NCI-H2107 treated with DMSO at 0.1 percent for 48 hours (cell line): ENCODE results near the gene FANCC.

Source experiments
- DNase-seq: peaks from one replicate; lab custom pipeline; 2025; ENCODE audit not compliant: unreplicated experiment; lab: John Stamatoyannopoulos, UW

The FANCC gene

DNA sequence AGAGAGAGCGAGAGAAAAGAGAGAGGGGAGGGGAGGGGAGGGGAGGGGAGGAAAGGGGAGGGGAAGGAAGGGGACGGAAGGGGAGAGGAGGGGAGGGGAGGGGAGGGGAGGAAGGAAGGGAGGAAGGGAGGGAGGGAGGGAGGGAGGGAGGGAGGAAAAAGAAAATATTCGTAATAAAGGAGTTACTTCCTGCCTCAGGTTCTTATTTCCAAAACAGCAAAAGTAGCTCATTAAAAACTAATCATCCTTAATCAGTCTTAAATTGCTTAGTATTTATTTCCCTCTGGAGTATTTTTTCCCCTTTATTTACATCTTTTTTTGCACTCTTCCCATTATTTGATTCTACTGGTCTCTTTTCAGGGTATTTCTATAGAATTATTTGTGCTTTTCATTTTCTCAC, 162.3 kb downstream of the FANCC start:
- no peak for DNase-seq

DNA sequence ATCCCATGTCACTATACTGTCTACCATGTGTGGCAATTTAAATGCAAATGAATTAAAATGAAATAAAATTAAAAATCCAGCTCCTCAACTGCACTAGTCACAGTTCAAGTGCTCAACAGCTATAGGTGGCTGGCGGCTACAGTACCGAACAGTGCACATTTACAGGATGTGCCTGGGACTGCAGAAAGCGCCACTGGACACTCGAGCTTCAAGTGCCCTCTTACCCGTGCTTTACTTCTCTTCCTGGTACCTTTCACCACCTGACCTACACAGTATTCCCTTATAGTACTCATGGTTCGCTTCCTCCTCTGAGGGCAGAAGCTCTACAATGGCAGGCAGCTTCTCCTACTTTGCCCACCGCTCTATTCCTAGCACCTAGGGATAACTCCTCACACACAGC, 166.6 kb downstream of the FANCC start:
- DNase-seq, result peak; percentile 68

DNA sequence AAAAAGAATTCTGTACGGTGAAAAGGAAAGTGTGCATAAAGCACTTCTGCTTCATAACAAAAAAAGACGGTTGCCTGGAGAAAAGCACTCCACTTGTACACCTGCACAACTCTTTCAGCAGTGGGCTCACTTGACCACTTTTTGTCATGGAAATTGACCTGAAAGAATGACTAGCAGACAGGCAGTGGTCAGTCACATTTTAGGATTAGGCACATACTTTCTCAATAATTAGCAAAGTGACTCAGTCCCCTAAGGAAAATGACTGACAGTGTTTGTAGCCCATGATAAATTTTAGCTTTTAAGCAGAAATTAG, 169.3 kb downstream of the FANCC start:
- DNase-seq, result peak; percentile 41

DNA sequence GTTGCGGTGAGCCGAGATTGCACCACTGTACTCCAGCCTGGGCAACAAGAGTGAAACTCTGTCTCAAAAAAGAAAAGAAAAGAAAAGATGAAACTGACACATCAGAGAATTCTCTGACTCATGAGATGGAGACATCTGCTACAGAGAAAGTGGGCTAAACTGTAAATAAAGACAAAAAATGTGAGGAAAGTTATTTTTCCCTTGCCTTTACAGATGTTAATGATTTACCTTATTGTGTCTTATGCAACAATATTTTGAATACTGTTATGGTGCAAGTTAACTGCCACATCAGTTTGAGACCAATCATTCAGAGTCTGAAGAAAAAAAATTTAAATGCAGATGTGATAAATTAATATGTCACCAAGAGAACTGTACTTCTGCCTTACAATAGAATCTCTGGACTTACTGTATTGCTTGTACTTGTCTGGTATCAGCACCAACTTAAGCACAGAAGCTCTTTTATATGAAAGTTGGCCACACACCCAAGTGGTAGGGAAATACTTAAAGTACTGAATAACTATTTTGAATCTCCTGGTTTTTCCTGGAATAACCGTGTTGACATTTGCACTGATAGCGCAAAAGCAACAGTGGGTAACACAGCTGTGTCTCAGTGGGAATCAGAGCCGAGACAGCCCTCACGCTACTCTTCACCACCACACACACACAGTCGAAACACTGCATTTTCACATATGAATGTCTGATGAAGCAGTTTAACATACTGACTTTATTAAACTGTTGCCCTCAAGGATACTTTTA, 169.9 kb downstream of the FANCC start:
- DNase-seq, result no peak

DNA sequence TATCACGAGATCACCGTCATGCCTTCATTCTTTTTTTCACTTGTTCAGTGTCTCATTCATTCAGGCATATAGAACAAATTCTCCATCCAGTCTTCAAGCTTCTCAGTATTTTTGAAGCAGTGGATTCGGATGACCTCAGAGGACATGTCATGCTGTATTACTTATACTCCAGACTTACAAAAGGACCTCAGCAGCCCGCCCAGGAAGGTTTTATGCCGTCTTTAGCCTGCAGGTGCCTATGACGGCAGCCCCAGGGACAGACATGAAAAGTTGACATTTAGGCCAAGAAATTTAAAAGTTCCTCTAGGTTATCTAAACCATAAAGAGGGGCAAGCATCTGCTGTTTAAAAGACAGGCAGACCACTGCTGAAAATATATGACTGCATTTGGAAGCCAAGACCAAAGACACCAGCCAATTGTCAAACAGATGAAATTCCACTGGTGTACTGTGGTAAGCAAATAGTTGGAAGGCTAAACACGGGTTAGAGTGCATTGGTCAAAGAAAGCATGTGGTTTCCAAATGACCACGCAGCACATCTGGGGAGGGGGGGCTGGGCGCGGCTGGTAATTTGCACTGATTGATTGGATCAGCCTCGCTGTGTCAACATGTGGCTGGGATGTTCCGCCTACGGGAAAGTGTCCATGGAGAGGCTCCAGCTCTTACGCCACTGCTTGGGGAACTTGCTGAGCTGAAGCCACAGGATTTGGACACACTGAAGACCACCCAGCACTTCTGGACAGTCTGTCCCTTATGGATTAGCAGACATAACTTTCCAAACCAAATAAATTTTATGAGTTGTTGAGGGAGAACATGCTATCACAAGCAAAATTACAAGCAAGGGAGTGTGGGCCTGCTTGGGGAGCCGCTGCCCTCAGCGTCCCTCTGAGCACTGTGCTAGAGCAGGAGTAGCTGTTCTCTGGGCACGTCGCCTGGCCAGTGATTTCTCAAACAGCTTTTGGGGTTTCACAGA, 173.6 kb downstream of the FANCC start:
- DNase-seq, result no peak

DNA sequence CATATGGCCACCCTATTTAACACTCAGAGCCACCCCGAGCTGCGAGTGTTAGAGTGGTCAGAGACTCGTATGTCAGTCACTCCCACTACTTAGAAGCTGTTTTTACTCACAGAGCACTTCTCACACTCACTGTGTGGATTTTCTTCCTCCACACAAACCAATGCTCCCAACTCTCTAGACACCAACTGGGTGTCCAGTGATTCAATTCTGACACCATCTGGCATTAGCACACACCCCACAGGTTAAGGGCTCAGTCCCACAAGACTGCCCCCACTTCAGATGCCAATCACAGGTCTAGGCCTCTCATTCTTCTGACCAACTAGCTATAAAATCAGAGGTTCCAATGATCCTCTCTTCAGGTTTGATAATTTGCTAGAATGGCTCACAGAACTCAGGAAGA, 174.8 kb downstream of the FANCC start:
- DNase-seq, result no peak

DNA sequence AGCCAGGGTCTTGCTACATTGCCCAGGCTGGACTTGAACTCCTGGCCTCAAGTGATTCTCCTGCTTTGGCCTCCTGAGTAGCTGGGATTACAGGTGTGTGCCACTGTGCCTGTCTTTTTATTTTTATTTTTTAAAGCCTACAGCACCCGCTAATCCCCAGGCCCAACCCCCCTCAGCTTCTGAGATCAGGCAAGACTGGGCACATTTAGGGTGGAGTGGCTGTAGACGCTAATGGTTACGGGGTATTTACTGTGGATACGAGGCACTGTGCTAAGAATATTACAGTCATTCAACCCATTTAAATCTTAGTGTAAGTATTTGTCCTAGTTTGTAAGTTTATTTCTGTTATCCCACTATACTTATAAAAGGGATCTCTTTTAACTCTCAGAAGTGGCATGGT, 175.2 kb downstream of the FANCC start:
- no peak for DNase-seq

DNA sequence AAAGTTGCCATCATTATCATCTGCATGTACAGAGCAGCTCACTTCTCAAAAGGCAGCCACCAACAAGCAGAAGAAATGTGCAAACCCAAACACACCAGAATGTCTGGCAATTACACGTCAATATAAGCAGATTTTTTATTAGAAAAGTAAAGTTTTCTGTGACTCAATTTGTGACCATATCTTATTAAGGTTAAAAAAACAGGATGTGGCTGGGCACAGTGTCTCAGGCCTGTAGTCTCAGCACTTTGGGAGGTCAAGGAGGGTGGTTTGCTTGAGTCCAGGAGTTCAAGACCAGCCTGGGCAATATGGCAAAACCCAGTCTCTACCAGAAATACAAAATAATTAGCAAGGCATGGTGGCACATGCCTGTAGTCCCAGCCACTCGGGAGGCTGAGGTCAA, 176.7 kb downstream of the FANCC start:
- DNase-seq, result no peak

DNA sequence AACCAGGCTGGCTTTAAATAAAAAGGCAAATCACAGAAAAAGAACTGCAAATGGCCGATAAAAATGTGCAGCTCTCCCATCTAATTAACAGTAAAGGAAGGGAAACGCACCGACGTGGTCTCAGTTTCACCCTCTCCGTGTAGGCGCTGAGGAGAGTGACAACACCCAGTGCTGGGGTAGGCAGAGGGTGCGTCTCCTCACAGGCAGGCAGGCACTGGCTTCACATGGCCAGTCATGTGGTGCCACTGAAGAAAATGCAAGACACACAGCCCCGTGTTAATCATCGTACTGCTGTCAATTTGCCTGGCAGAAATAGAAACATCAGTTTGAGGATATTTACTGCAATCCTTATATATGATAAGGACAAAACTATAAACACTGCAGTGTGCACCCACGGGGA, 178.4 kb downstream of the FANCC start:
- no peak for DNase-seq

DNA sequence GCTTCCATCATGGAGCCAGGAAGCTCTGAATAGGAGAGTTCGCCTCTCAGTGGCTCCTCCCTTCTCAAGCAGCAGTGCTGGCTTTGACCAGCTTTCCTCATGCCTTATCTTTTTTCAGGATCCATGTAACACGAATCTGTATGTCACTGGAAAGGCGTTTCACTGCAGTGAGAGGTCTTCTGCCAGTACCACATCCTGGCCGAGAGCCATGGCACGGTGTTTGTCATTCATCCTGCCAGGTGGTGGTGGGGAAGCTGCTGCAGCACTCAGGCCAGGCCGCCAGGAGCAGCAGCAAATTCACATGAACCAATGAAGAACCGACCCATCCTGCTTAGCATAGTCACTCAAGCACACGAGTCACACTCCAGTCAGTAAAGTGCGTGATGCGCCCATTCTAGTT, 179.0 kb downstream of the FANCC start:
- peak; percentile 86 for DNase-seq

DNA sequence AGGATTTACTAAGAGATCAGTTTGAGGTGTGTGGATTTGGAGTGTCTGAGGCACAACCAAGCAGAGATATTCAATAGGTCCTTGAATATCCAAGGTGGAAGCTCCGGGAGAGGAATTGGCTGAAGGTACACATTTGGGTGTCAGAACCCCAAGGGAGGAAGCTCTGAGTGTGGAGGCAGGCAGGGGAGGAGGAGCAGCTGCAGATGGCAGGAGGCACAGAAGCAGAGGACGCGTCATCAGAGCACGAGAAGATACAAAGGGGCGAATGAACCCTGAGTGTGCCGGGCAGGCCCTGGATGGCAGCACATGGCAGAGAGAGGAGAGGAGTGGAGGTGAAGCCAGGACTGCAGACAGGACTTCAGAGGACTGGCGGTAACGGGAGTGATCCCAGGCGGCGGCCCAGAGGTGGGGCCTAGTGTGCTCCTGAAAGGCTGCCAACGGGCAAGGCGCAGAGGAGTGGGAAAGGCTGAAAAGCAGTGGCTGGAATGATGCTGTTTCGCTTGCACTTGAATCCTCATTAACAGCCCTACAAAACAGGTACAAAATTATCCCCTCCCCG, 179.8 kb downstream of the FANCC start:
- DNase-seq, result peak; percentile 79

DNA sequence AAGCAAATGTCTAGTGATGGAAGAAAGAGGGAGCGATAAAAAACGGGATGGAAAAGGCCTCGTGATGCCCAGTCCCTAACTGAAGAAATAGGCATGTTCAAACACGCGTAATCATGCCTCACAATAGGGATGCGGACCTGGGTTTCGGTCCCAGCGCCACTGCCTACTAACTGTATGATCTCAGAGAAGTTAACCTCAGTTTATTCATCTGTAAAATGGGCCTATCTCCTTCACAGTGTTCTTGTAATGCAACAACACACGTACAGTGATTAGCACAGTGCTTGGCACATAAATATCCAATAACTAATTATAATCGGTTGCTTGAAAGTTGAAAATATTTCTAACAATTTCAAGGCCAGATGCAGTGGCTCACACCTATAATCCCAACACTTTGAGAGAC, 181.8 kb downstream of the FANCC start:
- DNase-seq, result no peak

DNA sequence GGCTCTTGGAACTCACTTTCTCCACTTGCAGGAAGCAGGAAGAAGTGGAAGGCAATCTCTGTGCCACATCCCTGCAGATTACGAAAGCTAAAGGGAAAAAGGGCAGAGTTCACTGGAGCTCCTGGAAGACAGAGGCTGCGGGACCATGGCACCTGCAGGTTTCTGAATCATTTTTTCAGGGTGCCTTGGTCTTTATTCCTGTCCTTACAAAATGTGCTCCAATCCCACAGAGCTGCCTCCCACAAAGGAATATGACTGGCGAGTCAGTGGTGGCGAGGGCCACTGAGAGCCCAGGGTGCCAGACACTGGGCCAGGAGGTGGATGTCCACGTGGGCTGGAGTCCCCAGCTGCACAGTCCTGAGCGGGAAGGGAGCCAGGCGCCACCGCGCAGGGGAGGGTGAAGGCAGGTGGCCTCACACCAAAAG, 183.0 kb downstream of the FANCC start:
- DNase-seq, result no peak

DNA sequence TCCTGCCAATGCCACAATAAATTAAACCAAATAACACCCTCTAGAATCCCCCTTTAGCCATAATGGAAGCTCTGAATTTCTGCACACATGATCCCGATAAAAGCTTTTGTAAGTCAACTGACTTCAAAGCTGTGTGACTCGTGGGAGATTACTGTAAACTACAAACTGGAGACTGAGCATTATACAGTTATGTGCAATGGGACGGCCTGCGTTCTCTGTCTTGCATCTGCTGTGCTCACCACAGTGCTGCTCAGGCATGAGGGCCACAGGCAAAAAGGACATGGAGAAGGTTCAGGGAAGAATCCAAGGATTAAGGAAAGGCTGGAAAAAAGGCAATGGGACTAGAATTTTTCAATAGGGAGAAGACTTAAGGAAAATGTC, 184.2 kb downstream of the FANCC start:
- no peak for DNase-seq

DNA sequence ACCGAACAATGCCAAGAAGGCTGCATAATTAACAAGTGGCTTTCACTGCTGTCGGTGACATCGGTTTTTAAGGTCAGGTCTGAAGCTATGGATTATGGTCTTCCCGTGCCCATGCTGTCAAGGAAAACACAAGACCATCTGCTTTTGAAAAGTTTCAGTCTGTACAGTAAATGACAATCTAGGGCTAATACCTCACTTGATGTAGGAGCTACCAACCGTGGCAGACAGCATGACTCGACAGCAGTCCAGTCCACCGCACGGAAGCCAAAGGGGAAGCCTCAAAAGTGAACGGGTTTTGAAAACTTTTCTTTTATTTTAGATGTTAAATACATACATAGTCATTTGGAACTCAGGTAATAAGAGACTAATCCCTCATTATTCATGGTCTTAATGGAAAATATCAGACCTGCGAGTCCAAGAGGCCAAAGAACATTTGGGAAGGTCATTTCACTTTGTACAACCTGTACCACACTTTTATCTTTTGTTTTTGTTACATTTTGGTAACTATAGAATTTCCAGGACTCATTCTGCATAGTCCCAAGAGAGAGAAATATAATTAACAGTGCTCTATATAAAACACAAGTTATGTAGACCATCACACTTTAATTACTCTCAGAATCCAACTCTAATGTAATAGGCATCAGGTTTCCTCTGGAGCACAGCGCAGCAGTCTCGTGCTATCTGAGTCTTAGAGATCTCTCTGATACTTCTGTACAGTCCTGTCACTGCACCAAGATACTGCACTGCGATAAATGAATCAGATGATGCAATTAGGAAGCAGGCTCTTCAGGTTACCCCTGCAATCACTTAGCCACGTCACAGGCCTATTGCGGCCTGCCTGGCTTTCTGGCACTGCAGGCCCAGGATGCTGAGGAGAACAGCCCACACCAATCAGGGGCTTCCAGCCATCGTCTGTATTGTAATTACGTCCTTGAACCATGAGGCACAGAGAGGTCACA, 184.9 kb downstream of the FANCC start:
- DNase-seq, result peak; percentile 71

DNA sequence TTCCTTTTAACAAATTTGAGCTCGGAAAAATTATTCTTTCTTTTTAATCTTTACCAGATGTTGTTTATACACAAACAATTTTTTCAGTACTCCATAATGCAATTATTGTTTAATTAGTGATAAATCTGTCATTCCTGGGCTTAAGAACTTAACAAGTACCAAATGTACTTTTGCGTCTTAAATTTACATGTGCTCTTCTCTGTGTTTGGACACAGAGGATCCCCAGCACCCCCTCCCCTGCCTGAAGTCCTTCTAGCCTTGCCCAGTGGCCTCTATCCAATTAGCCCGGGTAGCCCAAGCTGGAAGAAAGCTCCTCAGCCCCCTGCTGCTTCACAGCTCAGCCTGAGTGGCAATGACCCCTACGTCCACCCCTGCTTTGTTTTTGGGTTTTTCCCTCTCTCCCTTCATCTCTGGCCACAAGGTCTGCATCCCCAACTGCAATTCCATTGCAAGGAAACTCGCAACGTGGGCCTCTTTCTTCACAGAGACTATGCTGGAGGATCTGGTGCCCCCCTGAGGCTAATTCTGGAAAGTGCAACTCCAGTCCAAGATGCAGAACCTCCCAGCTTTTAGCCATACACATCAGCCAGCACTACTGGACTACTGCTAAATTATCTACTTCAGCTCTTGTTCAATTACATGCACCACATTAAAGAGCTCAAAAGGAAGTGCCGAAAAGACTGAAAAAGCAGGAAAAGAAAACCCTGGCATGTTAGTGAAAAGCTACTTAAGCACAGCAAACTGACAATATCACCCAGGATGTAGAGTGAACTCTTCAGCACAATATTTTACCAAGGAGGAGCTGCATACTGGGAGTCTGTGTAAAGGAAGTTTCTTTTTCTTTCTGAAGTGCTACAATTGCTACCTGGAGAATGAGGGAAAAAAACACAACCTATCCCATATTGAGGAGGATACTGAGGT, 186.2 kb downstream of the FANCC start:
- peak; percentile 62 for DNase-seq

DNA sequence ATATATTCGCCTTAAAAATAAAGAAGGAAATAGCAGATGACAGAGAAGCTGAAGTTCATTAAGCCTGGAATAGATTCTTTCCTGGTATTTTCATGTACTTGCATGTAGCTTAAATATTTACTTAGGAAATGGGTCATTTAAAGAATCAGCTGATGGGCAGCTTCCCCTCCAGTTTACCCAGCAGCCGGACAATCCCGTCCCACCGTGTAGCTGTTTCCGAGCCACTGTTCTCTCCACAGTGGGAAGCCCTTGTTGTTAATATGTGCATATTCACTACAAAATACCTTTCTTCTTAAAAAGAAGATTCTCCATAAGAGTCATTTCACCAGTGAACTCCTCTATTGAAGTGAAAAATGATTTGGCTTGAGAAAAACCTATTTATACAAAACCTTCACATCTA, 187.0 kb downstream of the FANCC start:
- no peak for DNase-seq

DNA sequence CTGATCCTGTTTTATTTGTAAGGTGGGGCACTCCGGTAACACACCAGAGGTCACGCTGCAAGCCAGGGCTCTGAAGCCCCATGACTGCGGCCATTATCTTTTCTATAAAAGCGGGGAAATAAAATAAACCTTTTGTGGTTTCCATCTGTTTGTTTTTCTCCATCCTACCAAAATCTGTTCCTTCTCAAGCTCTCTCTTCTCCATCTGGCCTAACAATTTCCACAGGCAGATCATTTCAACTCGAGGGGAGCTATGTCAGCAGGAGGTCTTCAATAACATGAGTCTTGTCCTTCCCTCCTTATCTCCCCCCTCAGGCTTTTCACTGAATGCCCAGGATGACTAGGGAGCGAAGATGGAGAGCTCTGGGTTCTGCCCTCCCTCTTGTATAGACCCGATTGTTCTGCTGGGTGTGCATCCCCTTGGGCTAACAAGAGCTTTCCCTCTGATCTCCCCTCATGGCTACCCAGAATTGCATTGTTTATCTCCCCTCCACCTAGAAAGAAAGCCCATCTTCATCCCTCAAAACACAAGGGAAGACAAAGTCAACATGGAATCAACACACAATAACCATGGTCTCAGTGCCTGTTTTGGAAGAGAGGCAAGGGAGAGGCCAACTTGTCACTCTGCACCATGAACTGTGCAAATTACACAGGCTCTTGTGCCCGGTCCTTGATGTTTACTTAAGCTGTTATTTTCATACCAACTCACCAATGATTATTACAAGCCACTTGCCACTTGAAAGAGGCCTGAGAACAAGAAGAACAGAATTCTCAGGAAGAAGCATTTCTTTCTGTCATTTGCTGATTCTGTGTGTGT, 187.8 kb downstream of the FANCC start:
- DNase-seq, result no peak

DNA sequence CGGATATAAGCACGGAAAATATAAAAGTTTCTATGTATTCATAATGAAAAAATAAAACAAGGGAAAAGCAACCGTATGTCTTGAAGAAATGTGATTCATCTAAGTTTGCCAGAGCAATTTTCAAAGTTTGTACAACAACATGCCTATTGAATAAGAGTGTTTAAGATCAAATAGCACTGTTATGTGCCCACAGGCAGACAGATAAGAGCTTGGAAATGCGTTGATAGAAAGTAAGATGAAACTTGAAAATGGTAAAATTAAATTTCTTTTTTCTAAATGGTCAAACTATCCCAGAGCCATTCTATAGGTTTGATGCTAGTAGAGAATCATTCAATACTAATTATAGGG, 189.4 kb downstream of the FANCC start:
- no peak for DNase-seq
